CD4-positive, alpha-beta T cell treated with Interleukin-2 at 100 ng/mL for 4 hours (primary cell): Measurements from ENCODE around the gene HYDIN.
"Not testable (repeated sequence)": the region's sequence is repeated elsewhere in the genome, so short reads cannot be mapped to it uniquely, and the experiment has no call there.

Experiments
- DNase-seq: peaks from one replicate; pipeline ENCODE4 v3.0.0-alpha.2; 2020; ENCODE audit warnings: low spot score

Gene HYDIN

GRCh38 chr16:70851299-70851698, 379.2 kb downstream of the HYDIN start:
- not testable (repeated sequence) for DNase-seq

GRCh38 chr16:70823498-70824118, 406.9 kb downstream of the HYDIN start:
- not testable (repeated sequence) for DNase-seq

GRCh38 chr16:70822734-70823133, 407.8 kb downstream of the HYDIN start:
- DNase-seq, result not testable (repeated sequence)

- DNase-seq, result not testable (repeated sequence)
These were observed 412.4 kb downstream of the HYDIN start for GRCh38 chr16:70818088-70818487.

GRCh38 chr16:70809392-70810060, 421.0 kb downstream of the HYDIN start:
- no peak for DNase-seq

- no peak for DNase-seq
These were observed 422.2 kb downstream of the HYDIN start for GRCh38 chr16:70808371-70808770.

- DNase-seq, result no peak
These were observed 424.7 kb downstream of the HYDIN start for GRCh38 chr16:70805787-70806186.

- no peak for DNase-seq
These were observed 425.1 kb downstream of the HYDIN start for GRCh38 chr16:70805380-70805779.

GRCh38 chr16:70804734-70805169, 425.8 kb downstream of the HYDIN start:
- DNase-seq, result no peak

- DNase-seq, result no peak
These were observed 426.3 kb downstream of the HYDIN start for GRCh38 chr16:70804153-70804733.

GRCh38 chr16:70803319-70803718, 427.2 kb downstream of the HYDIN start:
- no peak for DNase-seq

- no peak for DNase-seq
These were observed 428.9 kb downstream of the HYDIN start for GRCh38 chr16:70801611-70802010.

GRCh38 chr16:70800781-70801480, 429.6 kb downstream of the HYDIN start, which contains the start of gene VAC14:
Gene VAC14, minus strand, starts transcription at chr16:70801158. Its CDS starts 258 bp downstream, at chr16:70800900.
- peak; percentile 96 for DNase-seq

GRCh38 chr16:70800311-70800710, 430.2 kb downstream of the HYDIN start:
- DNase-seq, result peak; percentile 1

GRCh38 chr16:70796301-70796700, 434.2 kb downstream of the HYDIN start:
- no peak for DNase-seq

- DNase-seq, result no peak
These were observed 435.1 kb downstream of the HYDIN start for GRCh38 chr16:70795296-70795912.

- no peak for DNase-seq
These were observed 436.5 kb downstream of the HYDIN start for GRCh38 chr16:70793851-70794502.

GRCh38 chr16:70790815-70791214, 439.7 kb downstream of the HYDIN start:
- DNase-seq, result no peak

GRCh38 chr16:70789595-70790447, 440.7 kb downstream of the HYDIN start:
- DNase-seq, result no peak
